Ishikawa (cell line): Measurements from ENCODE around the gene STXBP4.

Source experiments
- CREB1 ChIP-seq: IDR thresholded peaks from 2 replicates; pipeline ENCODE4 v1.6.1; 2012; ENCODE audit warnings: low read depth
- RAD21 ChIP-seq: IDR thresholded peaks from 2 replicates; pipeline ENCODE4 v1.6.1; 2012; ENCODE audit warnings: low read depth
- TAF1 ChIP-seq: IDR thresholded peaks from 2 replicates; pipeline ENCODE4 v1.6.1; 2012; ENCODE audit warnings: low read depth, mild to moderate bottlenecking

DNA sequence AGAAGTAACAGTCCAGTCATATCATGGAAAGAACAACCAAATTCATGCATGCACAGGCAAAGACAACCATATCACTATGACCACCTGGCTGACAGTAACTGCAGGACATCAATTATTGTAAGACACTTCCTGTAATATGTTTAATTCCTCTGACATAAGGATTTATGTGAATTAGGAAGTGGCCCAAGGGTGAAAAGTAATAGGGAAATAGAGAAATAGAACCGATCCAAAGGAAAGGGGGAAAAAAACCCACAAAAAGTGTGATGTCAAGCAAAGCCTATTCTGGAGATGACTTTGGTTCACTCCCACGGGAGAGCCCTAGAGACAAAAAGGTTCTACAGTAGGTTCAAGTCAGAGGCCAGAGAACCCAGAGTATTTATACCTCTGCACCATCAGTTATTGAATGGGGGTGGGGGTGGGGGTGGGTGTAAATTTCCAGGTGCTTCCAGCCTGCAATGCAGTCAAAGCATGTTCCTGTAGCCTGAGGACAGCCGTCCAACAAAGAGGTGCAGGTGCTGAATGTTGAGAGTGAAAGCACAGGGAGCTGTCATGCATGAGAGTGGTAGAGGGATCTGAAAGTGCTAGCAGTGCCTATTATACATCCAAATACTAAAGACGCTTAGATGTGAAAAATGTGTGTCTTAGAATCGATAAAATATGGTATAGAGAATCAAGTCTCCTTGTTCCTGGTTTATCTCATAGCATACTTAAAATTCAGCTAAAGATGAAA lies 200.6 kb downstream of the STXBP4 start:
- TF ChIP-seq CREB1 (no peak), TAF1 (no peak), RAD21 (no peak)
